Gastroesophageal sphincter (tissue), 4 donors: Measurements from ENCODE around the gene HOXA10. TPM values are rescaled to one million over a fixed set of nuclear protein-coding genes. Genes with fewer than 3 reads are reported as not detected.

ENCODE experiments used
- ATAC-seq: fragments of 150-250 bp; one replicate; pipeline ENCODE4 v1.9.1; 2016; ENCODE audit warnings: mild to moderate bottlenecking, moderate library complexity
- H3K27ac ChIP-seq, 4 donors: fragments of 200-600 bp; sonication (generic) in 3 of 4; 1 replicate in 3 of 4; 2 replicates in 1 of 4; pipeline ENCODE4 v1.5.1; 2016 to 2019
- H3K27me3 ChIP-seq: fragments of 200-600 bp; sonication (generic); one replicate; pipeline ENCODE4 v1.5.1; 2019
- H3K36me3 ChIP-seq, 2 donors: fragments of 200-600 bp; sonication (generic); one replicate each; pipeline ENCODE4 v1.5.1; 2019; ENCODE audit warnings: control low read depth in 1 of 2
- H3K4me1 ChIP-seq, 3 donors: fragments of 200-600 bp; sonication (generic); 1 replicate in 2 of 3; 2 replicates in 1 of 3; pipeline ENCODE4 v1.5.1; 2016 to 2019; ENCODE audit warnings: control low read depth in 2 of 3
- H3K4me3 ChIP-seq, 2 donors: fragments of 200-600 bp; sonication (generic); one replicate each; pipeline ENCODE4 v1.5.1; 2019; ENCODE audit warnings: mild to moderate bottlenecking in 1 of 2, moderate library complexity in 1 of 2
- H3K9me3 ChIP-seq, 3 donors: fragments of 200-600 bp; sonication (generic); one replicate each; pipeline ENCODE4 v1.5.1; 2017 to 2019; ENCODE audit warnings: control low read depth in 2 of 3
- EP300 ChIP-seq: sonication (generic); formaldehyde crosslinking; IDR thresholded peaks from one replicate; pipeline ENCODE4 v1.6.1; 2017; ENCODE audit warnings: antibody characterized with exemption, mild to moderate bottlenecking
- POLR2A ChIP-seq, 2 donors: fragments of 450-650 bp; IDR thresholded peaks; one replicate each; pipeline ENCODE4 v1.6.1; 2017; ENCODE audit warnings: antibody characterized with exemption in 2 of 2, mild to moderate bottlenecking in 2 of 2, moderate library complexity in 1 of 2
- POLR2AphosphoS5 ChIP-seq: sonication (generic); formaldehyde crosslinking; IDR thresholded peaks from one replicate; pipeline ENCODE4 v1.6.1; 2017; ENCODE audit warnings: antibody characterized with exemption
- WGBS, 2 donors: methylation state at CpG; one replicate each; pipeline ENCODE4 v1.1.5; 2018; ENCODE audit warnings: low coverage in 1 of 2; 5-methylcytosine and 5-hydroxymethylcytosine counted together
- total RNA-seq, 4 donors: library from RNA; depleted of rRNA; stranded (reverse); fragments of >200 nt; gene quantifications; one replicate each; pipeline ENCODE4 v1.1.0, GENCODE V29; 2016
- TF ChIP-seq, protein P1 (sequence below), 4 experiments: fragments of 200-600 bp in 2 of 4; fragments of 450-650 bp in 2 of 4; sonication (generic) in 1 of 4; IDR thresholded peaks; one replicate each; pipeline ENCODE4 v1.5.1; 2017 to 2019; ENCODE audit warnings: antibody characterized with exemption in 4 of 4, mild to moderate bottlenecking in 2 of 4, moderate library complexity in 2 of 4

HOXA10 gene
- total RNA-seq, 4 donors from 2014 or later: 0.67 TPM; not detected in 3

DNA sequence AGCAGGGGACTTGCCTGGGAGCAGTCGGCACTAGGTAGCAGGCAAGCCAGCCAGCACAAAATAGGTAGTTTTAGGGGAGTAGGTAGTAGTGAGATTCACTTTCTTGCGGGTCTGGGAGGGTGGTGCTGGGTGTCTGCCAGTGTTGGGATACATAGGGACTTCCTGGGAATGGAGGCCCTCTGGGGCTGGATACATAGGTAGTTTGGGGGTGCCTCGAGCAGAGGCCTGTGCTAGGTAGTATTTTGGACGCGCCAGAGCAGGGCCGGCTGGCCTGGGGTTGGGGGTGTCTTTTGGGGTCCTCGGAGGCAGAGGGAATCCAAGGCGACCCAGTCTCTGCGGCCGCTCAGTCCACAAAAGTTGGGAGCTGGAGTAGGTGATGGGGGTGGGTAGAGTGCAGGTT is 19.8 kb downstream of the HOXA10 start:
- Histone ChIP-seq H3K27ac (no peak overlapping the region), H3K27me3 (peaks cover 87% of the 10 kb centered on the region), H3K9me3 (no peaks in the 10 kb centered on the region), H3K36me3 (no peaks in the 10 kb centered on the region), H3K4me1 (peaks cover 0 to 60% (median 20%) of the 10 kb centered on the region in 3 donors), H3K4me3 (no peak overlapping the region)
- ATAC-seq: no peak
- WGBS, 2 donors: 17% methylated on average over 2 of the region's 10 CpGs; no CpG with 5 or more reads in 1 of the 2 donors
- no peak for TF ChIP-seq POLR2AphosphoS5
- TF ChIP-seq POLR2A (IDR thresholded peaks at IDR 0.05): no peak
- TF ChIP-seq, protein P1, sequence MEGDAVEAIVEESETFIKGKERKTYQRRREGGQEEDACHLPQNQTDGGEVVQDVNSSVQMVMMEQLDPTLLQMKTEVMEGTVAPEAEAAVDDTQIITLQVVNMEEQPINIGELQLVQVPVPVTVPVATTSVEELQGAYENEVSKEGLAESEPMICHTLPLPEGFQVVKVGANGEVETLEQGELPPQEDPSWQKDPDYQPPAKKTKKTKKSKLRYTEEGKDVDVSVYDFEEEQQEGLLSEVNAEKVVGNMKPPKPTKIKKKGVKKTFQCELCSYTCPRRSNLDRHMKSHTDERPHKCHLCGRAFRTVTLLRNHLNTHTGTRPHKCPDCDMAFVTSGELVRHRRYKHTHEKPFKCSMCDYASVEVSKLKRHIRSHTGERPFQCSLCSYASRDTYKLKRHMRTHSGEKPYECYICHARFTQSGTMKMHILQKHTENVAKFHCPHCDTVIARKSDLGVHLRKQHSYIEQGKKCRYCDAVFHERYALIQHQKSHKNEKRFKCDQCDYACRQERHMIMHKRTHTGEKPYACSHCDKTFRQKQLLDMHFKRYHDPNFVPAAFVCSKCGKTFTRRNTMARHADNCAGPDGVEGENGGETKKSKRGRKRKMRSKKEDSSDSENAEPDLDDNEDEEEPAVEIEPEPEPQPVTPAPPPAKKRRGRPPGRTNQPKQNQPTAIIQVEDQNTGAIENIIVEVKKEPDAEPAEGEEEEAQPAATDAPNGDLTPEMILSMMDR (IDR thresholded peaks at IDR 0.05): no peak
- TF ChIP-seq EP300: no peak

DNA sequence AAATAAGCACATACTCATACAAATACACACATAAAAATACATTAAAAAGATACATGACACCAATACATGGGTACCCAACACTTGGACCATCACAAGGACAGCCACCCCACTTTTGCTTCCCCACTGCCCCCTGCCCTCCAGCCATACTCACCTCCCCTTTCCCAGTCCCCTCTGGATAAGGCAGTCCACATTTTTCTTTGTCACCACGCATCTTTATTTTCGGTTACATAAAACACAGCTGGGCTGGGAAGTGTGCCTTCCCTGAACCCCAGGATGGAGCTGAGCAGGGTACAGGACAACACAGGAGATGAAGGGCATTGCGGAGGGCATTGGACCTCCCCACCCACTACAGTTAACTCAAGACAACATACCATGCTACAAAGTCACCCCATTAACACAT is 20.6 kb downstream of the HOXA10 start:
- no peak for TF ChIP-seq EP300
- TF ChIP-seq, protein P1 (IDR thresholded peaks at IDR 0.05): no peak
- TF ChIP-seq POLR2AphosphoS5: no peak
- no peak for TF ChIP-seq POLR2A (IDR thresholded peaks at IDR 0.05)
- no peak overlapping the region for H3K4me3 ChIP-seq
- no peak overlapping the region for H3K27ac ChIP-seq
- no peak for ATAC-seq
- H3K9me3 ChIP-seq: no peaks in the 10 kb centered on the region
- no peaks in the 10 kb centered on the region for H3K36me3 ChIP-seq
- 63% methylated on average over 3 of the region's 3 CpGs; no CpG with 5 or more reads in 1 of the 2 donors for WGBS, 2 donors
- peaks cover 86% of the 10 kb centered on the region for H3K27me3 ChIP-seq
- H3K4me1 ChIP-seq: peaks cover 0 to 61% (median 20%) of the 10 kb centered on the region in 3 donors

DNA sequence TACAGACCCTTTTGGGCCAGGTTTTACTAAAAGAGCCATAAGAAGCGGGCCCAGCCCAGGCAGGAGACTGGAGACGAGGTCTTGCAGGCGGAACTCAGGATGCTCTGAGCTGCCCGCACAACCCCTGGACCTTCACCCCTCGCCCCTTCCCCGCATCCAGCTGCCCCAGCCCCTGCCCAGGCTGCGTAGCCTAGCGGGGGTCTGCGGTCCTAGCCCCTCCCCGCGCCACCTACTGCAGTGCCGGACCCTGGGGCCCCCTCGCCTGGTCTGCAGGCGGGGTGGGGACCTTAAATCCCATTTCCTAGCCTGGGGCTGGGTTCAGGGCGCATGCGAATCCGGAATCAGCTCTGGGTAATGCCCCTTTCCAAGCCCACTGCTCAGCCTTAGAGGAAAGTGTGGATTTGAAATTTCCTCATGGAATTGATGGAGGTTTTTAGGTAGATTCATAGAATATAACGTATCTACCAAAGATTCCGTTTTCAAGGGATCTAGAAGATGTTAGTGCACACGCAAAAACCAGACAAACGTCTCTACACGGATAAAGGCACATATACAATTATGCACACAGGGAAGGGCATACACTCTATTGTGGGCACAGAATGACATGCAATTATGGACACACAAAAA is 21.2 kb downstream of the HOXA10 start:
- Histone ChIP-seq H3K4me1 (peaks cover 0 to 67% (median 20%) of the 10 kb centered on the region in 3 donors), H3K27me3 (peaks cover 86% of the 10 kb centered on the region), H3K9me3 (no peaks in the 10 kb centered on the region), H3K27ac (peak overlapping the region in 2 of 4 donors; percentile 27 to 65), H3K36me3 (no peaks in the 10 kb centered on the region), H3K4me3 (peak overlapping the region in 1 of 2 donors; percentile 47)
- TF ChIP-seq EP300: no peak
- TF ChIP-seq, protein P1 (IDR thresholded peaks at IDR 0.05): no peak
- no peak for TF ChIP-seq POLR2AphosphoS5
- no peak for TF ChIP-seq POLR2A (IDR thresholded peaks at IDR 0.05)
- no peak for ATAC-seq
- 64 to 71% methylated on average over 3 to 5 of the region's 22 CpGs for WGBS, 2 donors

DNA sequence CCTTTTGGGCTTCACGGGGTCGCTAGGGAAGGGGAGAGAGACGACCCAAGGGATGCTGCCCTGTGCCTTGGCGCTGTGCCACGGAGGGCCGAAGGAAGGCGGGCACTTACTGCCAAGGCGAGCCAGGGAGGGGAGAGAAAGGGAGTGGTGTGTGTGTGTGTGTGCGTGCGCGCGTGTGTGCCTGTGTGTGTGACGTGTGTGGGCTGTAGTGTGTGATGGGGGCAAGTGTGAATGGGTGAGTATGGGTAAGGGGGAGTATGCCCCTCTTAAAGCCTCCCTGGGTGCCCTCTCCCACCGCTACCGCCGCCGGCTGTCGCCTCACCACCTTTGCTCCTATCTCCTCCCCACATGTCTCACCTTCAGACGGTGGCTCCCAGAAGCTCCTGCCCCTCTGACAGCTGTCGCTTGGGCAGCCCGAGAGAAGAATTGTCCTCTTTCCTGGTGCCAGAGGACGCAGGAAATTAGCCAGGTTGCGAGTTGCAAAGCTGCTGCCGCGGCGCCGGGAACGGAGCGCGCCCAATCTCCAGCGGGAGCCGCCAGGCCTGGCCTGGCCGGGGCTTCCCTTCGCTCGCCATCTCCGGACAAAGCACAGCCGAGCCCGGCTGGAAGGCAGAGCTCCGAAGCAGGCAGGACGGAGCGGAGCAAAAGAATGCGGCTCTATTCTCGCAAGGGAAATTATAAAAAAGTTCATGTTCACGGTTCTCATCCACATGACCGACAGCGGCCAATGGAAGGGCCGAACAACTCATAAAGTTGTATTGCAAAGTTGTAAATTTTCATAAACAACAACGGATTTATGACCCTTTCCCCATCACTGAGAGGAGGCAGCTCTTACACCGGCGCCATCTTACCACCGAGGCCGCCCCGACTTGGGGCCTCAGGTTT is 21.9 kb downstream of the HOXA10 start, which contains the start of gene HOXA3:
Gene HOXA3, minus strand, starts transcription at position 653 of the 885 bp plus-strand sequence. CDS start 41,943 bp downstream, outside the sequence.
- Histone ChIP-seq H3K27ac (peak within 1 kb of the TSS in 2 of 4 donors; percentile 29 to 65), H3K27me3 (peaks cover 86% of the 10 kb centered on the region), H3K36me3 (no peaks in the 10 kb centered on the region), H3K4me1 (peaks cover 0 to 69% (median 20%) of the 10 kb centered on the region in 3 donors), H3K9me3 (no peaks in the 10 kb centered on the region), H3K4me3 (peak within 1 kb of the TSS in 1 of 2 donors; percentile 47)
- WGBS, 2 donors: 21 to 29% methylated on average over 8 to 23 of the region's 53 CpGs
- no peak for TF ChIP-seq POLR2A (IDR thresholded peaks at IDR 0.05)
- no peak for TF ChIP-seq EP300
- TF ChIP-seq POLR2AphosphoS5: peak; percentile 79
- TF ChIP-seq, protein P1 (IDR thresholded peaks at IDR 0.05): no peak
- no peak for ATAC-seq
